Activated CD4-positive, alpha-beta memory T cell treated with anti-CD3 and anti-CD28 coated beads, Interleukin-2, amount 10 ng/mL, durations not matched to agents 7 days and 5 days (primary cell): ENCODE data around the gene TOX2. TPM values are rescaled to one million over a fixed set of nuclear protein-coding genes. Genes with fewer than 3 reads are reported as not detected.
A peak's percentile ranks its signal among the peaks of the same experiment; 100 is the strongest.

Experiments
- CTCF ChIA-PET: fragments of 350-600 bp; sonication (Branson Sonifier 250); formaldehyde crosslinking; loops from one replicate; lab custom pipeline; 2021; ENCODE audit warnings: antibody characterized with exemption, inconsistent platforms; lab: Charles Lee
- POLR2A ChIA-PET: fragments of 350-600 bp; sonication (Branson Sonifier 250); formaldehyde crosslinking; loops from one replicate; lab custom pipeline; 2021; ENCODE audit warnings: antibody characterized with exemption; lab: Charles Lee
- DNase-seq: peaks from one replicate; pipeline ENCODE4 v3.0.0-alpha.2; 2020
- H3K27ac Mint-ChIP-seq: one replicate; pipeline ENCODE4 v1.8.0; 2021; ENCODE audit warnings: mild to moderate bottlenecking, mixed read lengths
- H3K27me3 Mint-ChIP-seq: one replicate; pipeline ENCODE4 v1.8.0; 2021; ENCODE audit warnings: mixed read lengths
- H3K36me3 Mint-ChIP-seq: one replicate; pipeline ENCODE4 v1.8.0; 2021; ENCODE audit warnings: low read depth, mixed read lengths
- H3K4me1 Mint-ChIP-seq: one replicate; pipeline ENCODE4 v1.8.0; 2021; ENCODE audit warnings: mixed read lengths
- H3K4me3 Mint-ChIP-seq: one replicate; pipeline ENCODE4 v1.8.0; 2021; ENCODE audit warnings: mild to moderate bottlenecking, mixed read lengths
- H3K9me3 Mint-ChIP-seq: one replicate; pipeline ENCODE4 v1.8.0; 2021; ENCODE audit warnings: mixed read lengths
- total RNA-seq, 2 experiments: library from RNA; stranded (reverse); gene quantifications; one replicate each; pipeline ENCODE4 v1.2.3, GENCODE V29; 2021

The TOX2 gene
- total RNA-seq, 2 experiments from 2014 or later: 4.4 to 4.6 TPM

DNA sequence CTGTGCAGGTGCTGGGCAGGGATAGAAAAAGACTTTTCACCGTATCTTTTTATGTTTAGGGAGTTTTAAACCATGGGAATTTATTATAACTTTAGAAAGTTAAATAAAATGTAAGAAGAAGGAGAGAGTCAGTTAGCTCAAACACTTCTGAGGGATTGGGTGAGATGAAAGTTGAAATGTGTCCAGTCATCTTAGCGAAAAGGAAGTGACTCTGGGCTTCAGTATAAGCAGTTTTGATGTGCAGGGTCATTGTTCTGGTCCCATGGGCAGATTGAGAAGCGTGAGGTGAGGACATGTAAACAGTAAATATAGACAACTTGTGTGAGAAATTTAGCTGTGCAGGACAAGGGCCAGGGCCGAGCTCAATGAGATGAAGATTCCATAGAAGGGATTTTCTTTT is 66.9 kb downstream of the TOX2 start:
- CTCF ChIA-PET: interaction anchor here (1.3 to 1.5 kb wide), 2 partner anchors 38 to 231 kb away, joined by 3 to 5 read pairs; no protein-coding TSS in a partner anchor
- no peak overlapping the region for H3K27ac Mint-ChIP-seq

DNA sequence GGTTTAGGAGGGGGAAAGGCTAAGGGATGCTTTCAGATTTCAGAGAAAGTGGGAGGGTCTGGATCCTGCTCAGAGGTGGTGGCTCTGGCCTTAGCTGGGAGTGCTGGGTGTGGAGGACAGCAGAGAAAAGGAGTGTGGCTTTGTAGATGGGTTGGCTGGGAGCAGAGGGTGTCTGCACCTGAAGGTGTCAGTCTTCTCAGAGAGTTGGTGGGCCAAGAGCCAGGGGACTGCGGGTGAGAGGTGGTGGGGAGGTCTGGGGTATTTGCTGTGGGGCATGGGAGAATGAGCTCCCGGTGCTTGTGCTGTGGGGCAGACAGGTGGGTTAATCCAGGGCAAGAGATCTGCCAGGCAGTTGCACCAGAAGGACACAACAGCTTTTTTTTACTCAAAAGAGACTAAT is 67.4 kb downstream of the TOX2 start:
- ChIA-PET POLR2A (no interaction called here), CTCF (interaction anchor here (1.3 to 1.5 kb wide), 2 partner anchors 38 to 231 kb away, joined by 3 to 5 read pairs; no protein-coding TSS in a partner anchor)
- no peak for DNase-seq
- H3K27me3 Mint-ChIP-seq: peaks cover 45% of the 10 kb centered on the region
- no peaks in the 10 kb centered on the region for H3K4me1 Mint-ChIP-seq
- no peak overlapping the region for H3K4me3 Mint-ChIP-seq
- H3K27ac Mint-ChIP-seq: no peak overlapping the region
- H3K36me3 Mint-ChIP-seq: no peaks in the 10 kb centered on the region
- no peaks in the 10 kb centered on the region for H3K9me3 Mint-ChIP-seq

More for the DNA sequence above, 66.9 kb downstream of the TOX2 start:
- no peaks in the 10 kb centered on the region for H3K4me1 Mint-ChIP-seq
- H3K9me3 Mint-ChIP-seq: peaks cover 1% of the 10 kb centered on the region
- H3K4me3 Mint-ChIP-seq: no peak overlapping the region
- no peaks in the 10 kb centered on the region for H3K36me3 Mint-ChIP-seq
- DNase-seq: no peak
- POLR2A ChIA-PET: no interaction called here
- peaks cover 45% of the 10 kb centered on the region for H3K27me3 Mint-ChIP-seq

DNA sequence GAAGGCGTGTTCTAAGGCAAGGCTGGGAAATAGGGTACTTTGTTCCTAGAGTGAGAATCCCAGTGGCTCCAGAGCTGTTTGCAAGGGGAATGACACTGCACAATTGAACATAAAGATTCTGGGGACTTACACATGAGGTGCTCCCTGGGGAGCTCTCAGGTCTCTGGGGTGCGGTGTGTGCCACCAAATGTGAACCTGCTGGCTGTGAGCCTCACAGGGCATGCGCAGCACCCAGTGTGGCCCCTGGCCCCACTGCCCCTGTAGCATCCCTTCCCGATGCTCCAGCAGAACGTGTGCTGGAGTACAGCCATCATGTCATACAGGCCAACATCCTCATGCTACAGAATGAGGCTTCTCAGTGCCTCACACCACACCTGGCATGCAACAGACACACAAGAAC is 68.2 kb downstream of the TOX2 start:
- no peak overlapping the region for H3K27ac Mint-ChIP-seq
- peaks cover 48% of the 10 kb centered on the region for H3K27me3 Mint-ChIP-seq
- ChIA-PET POLR2A (no interaction called here), CTCF (interaction anchor here (0.5 to 1.6 kb wide), 4 partner anchors 10 to 232 kb away, joined by 3 to 5 read pairs (median 4); no protein-coding TSS in a partner anchor)
- no peaks in the 10 kb centered on the region for H3K36me3 Mint-ChIP-seq
- DNase-seq: no peak
- H3K9me3 Mint-ChIP-seq: no peaks in the 10 kb centered on the region
- no peaks in the 10 kb centered on the region for H3K4me1 Mint-ChIP-seq
- no peak overlapping the region for H3K4me3 Mint-ChIP-seq

DNA sequence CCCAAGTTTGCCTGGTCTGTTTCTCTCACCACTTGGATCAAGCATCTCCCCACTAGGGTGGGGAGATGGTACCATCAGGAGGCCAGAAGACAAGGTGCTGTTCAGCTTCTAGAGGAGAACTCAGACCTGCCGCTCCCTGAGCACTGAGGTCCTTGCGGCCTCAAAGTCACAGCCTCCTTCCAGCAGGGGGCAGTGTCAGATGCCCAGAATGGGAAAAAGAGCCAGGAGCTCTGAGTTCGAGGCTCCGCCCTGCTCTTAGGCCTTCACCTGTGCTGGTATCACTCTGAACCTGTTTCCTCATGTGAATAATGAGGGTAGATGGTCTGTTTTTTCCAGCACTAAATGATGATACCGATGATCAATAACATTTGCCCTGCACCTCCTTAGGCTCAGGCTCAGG is 68.7 kb downstream of the TOX2 start:
- Mint-ChIP-seq H3K4me1 (no peaks in the 10 kb centered on the region), H3K27me3 (peaks cover 44% of the 10 kb centered on the region), H3K4me3 (no peak overlapping the region), H3K9me3 (no peaks in the 10 kb centered on the region), H3K36me3 (no peaks in the 10 kb centered on the region), H3K27ac (no peak overlapping the region)
- ChIA-PET POLR2A (no interaction called here), CTCF (interaction anchor here (0.5 to 1.6 kb wide), 4 partner anchors 9 to 46 kb away, joined by 3 to 5 read pairs (median 4); no protein-coding TSS in a partner anchor)
- peak; percentile 38 for DNase-seq

DNA sequence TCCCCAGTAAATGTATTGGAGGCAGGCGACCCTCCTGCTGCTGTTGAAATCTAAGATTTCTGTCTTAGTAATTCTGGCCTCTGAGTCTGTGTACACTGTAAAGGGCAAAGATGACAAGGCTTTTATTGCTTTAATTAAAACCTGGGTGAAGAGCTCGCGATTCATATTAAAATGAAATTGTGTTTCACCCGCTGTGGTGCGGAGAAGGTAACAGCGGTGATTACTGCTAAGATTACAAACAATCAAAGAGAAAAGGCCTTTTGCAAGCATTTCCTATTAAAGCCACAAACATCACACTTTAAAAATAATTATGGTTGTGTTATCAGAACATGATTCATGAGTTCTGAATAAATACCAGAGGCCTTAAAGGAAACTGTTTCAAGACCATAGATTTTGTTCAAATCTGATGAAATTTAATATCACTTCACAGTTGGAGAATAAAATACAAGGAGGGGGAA is 69.3 kb downstream of the TOX2 start:
- no peaks in the 10 kb centered on the region for H3K9me3 Mint-ChIP-seq
- POLR2A ChIA-PET: no interaction called here
- no peaks in the 10 kb centered on the region for H3K36me3 Mint-ChIP-seq

DNA sequence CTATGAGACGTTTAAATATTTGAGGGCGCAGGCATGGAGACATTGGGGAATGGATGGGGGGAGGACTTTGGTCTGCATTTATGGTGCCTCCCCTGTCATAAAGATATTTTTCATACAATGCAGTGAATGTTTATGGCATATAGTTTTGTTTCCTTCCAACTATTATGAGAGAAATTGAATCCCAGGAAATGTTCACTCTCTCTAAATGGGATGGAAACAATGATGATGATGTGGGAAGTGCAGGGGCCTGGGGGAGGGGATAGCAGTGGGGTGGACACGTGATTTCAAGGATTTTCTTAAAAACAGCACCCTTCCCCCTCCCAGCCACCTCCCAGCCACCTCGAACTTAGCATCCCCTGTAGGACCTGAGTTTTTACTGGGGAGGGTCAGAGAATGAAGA is 69.9 kb downstream of the TOX2 start:
- DNase-seq: no peak
- CTCF ChIA-PET: interaction anchor here (0.8 to 1.3 kb wide), 4 partner anchors 10 to 198 kb away, joined by 3 to 5 read pairs (median 3); no protein-coding TSS in a partner anchor
- Mint-ChIP-seq H3K4me1 (peaks cover 2% of the 10 kb centered on the region), H3K36me3 (no peaks in the 10 kb centered on the region), H3K9me3 (peaks cover 2% of the 10 kb centered on the region), H3K4me3 (no peak overlapping the region), H3K27me3 (peaks cover 38% of the 10 kb centered on the region), H3K27ac (no peak overlapping the region)
- POLR2A ChIA-PET: interaction anchor here (1.0 kb wide), 1 partner anchor 29 kb away, joined by 3 read pairs; no protein-coding TSS in a partner anchor

More for the DNA sequence above, 69.3 kb downstream of the TOX2 start:
- no peak overlapping the region for H3K4me3 Mint-ChIP-seq
- H3K27ac Mint-ChIP-seq: no peak overlapping the region
- no peak for DNase-seq
- peaks cover 2% of the 10 kb centered on the region for H3K4me1 Mint-ChIP-seq
- H3K27me3 Mint-ChIP-seq: peaks cover 42% of the 10 kb centered on the region
- CTCF ChIA-PET: interaction anchor here (0.8 to 1.6 kb wide), 5 partner anchors 10 to 197 kb away, joined by 3 to 5 read pairs (median 3); no protein-coding TSS in a partner anchor

DNA sequence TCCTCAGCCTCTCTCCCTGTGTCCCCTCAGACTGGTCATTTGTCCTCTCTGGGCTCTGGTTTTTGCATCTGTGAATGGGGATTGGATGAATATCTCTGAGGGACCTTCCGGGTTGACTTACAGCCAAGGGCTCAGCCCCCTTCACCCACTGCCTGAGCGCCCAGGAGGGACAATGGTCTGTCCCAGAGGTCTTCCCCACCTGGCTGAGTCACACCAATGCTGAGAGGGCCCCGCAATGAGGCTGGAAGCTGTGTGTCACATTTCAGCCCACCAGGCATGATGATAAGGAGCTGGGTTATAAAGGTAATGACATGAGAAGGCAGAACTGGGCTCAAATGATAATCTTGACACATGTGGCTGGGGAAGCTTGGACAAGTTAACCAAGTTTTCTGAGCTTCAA is 70.5 kb downstream of the TOX2 start:
- Mint-ChIP-seq H3K27me3 (peaks cover 33% of the 10 kb centered on the region), H3K27ac (no peak overlapping the region), H3K4me3 (no peak overlapping the region), H3K36me3 (peaks cover 4% of the 10 kb centered on the region), H3K9me3 (peaks cover 2% of the 10 kb centered on the region), H3K4me1 (peaks cover 2% of the 10 kb centered on the region)
- POLR2A ChIA-PET: interaction anchor here (1.0 kb wide), 1 partner anchor 28 kb away, joined by 3 read pairs; no protein-coding TSS in a partner anchor
- DNase-seq: no peak
- CTCF ChIA-PET: no interaction called here

GRCh38 chr20:43985608-43986316 is 71.1 kb downstream of the TOX2 start:
- POLR2A ChIA-PET: interaction anchor here (1.0 kb wide), 1 partner anchor 27 kb away, joined by 3 read pairs; no protein-coding TSS in a partner anchor
- no peak for DNase-seq
- peaks cover 4% of the 10 kb centered on the region for H3K36me3 Mint-ChIP-seq
- peaks cover 2% of the 10 kb centered on the region for H3K4me1 Mint-ChIP-seq
- peaks cover 2% of the 10 kb centered on the region for H3K9me3 Mint-ChIP-seq
- peaks cover 32% of the 10 kb centered on the region for H3K27me3 Mint-ChIP-seq
- CTCF ChIA-PET: no interaction called here
- H3K27ac Mint-ChIP-seq: no peak overlapping the region
- no peak overlapping the region for H3K4me3 Mint-ChIP-seq

- no peak for DNase-seq
- peaks cover 4% of the 10 kb centered on the region for H3K36me3 Mint-ChIP-seq
- peaks cover 2% of the 10 kb centered on the region for H3K9me3 Mint-ChIP-seq
- ChIA-PET POLR2A (no interaction called here), CTCF (no interaction called here)
- peaks cover 2% of the 10 kb centered on the region for H3K4me1 Mint-ChIP-seq
- no peak overlapping the region for H3K4me3 Mint-ChIP-seq
- H3K27me3 Mint-ChIP-seq: peaks cover 26% of the 10 kb centered on the region
- H3K27ac Mint-ChIP-seq: no peak overlapping the region
Observed at GRCh38 chr20:43987018-43987417, 72.4 kb downstream of the TOX2 start.

- peaks cover 22% of the 10 kb centered on the region for H3K27me3 Mint-ChIP-seq
- peaks cover 2% of the 10 kb centered on the region for H3K4me1 Mint-ChIP-seq
- POLR2A ChIA-PET: no interaction called here
- peaks cover 2% of the 10 kb centered on the region for H3K9me3 Mint-ChIP-seq
- DNase-seq: no peak
- CTCF ChIA-PET: no interaction called here
- H3K36me3 Mint-ChIP-seq: peaks cover 4% of the 10 kb centered on the region
- no peak overlapping the region for H3K27ac Mint-ChIP-seq
- no peak overlapping the region for H3K4me3 Mint-ChIP-seq
Observed at GRCh38 chr20:43987531-43987930, 72.9 kb downstream of the TOX2 start.

DNA sequence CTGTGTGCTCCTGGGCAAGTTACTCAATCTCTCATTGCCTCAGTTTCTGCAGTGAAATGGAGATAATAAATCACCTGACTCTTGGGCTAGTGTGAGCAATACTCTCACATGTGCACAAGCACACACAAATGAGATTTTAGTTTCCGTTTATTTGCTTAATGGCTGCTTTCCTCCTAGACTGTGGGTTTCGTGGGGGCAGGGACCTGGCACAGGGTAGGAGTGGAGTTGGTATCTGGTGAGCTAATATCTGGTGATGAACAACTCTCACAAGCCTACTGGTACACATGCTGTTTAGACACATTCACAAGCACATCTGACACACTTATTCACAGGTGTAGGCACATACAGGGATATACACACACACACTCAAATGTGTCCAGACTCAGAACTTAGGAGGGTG is 73.8 kb downstream of the TOX2 start:
- Mint-ChIP-seq H3K36me3 (peaks cover 4% of the 10 kb centered on the region), H3K4me3 (no peak overlapping the region), H3K9me3 (peaks cover 2% of the 10 kb centered on the region), H3K4me1 (peaks cover 2% of the 10 kb centered on the region), H3K27ac (no peak overlapping the region), H3K27me3 (peaks cover 18% of the 10 kb centered on the region)
- no peak for DNase-seq
- ChIA-PET CTCF (no interaction called here), POLR2A (no interaction called here)

DNA sequence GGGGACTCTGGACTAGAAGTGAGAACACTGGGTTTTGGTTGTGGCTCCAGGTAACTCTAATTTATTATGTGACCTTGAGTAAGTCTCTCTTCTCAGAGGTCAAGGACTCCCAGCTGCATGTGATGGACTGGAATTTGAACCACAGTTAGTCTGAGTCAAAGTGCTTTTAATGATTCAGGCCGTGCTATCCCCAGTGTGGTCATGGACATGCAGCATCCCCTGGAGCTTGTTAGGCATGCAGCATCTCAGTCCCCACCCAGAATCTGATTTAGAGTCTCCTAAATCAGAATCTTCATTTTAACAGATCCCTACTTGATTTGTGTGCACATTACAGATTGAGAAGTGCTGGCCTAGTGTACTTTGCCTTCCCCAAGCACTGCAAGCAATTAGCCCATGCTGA is 74.2 kb downstream of the TOX2 start:
- peaks cover 20% of the 10 kb centered on the region for H3K27me3 Mint-ChIP-seq
- peaks cover 2% of the 10 kb centered on the region for H3K9me3 Mint-ChIP-seq
- CTCF ChIA-PET: interaction anchor here (0.5 kb wide), 1 partner anchor 12 kb away, joined by 3 read pairs; no protein-coding TSS in a partner anchor
- H3K4me3 Mint-ChIP-seq: no peak overlapping the region
- H3K4me1 Mint-ChIP-seq: peaks cover 2% of the 10 kb centered on the region
- H3K36me3 Mint-ChIP-seq: peaks cover 4% of the 10 kb centered on the region
- POLR2A ChIA-PET: no interaction called here
- no peak overlapping the region for H3K27ac Mint-ChIP-seq
- DNase-seq: no peak

- Mint-ChIP-seq H3K36me3 (peaks cover 4% of the 10 kb centered on the region), H3K4me1 (peaks cover 2% of the 10 kb centered on the region), H3K27me3 (peaks cover 32% of the 10 kb centered on the region), H3K27ac (no peak overlapping the region), H3K4me3 (no peak overlapping the region), H3K9me3 (peaks cover 2% of the 10 kb centered on the region)
- no peak for DNase-seq
- CTCF ChIA-PET: no interaction called here
- POLR2A ChIA-PET: no interaction called here
Observed at GRCh38 chr20:43991261-43991660, 76.6 kb downstream of the TOX2 start.
